Ovary (tissue), 9 donors: ENCODE results near the gene LDB3. TPM values are rescaled to one million over a fixed set of nuclear protein-coding genes. Genes with fewer than 3 reads are reported as not detected.
"Not testable (repeated sequence)": the region's sequence is repeated elsewhere in the genome, so short reads cannot be mapped to it uniquely, and the experiment has no call there.

Experiments used
- DNase-seq, 5 donors: peaks; one replicate each; pipeline ENCODE4 v3.0.0-alpha.2; 2019 to 2020
- H3K27ac ChIP-seq, 2 donors: fragments of 200-600 bp; one replicate each; pipeline versions ENCODE4 v1.5.1 to v1.8.0; 2019 to 2022
- H3K27me3 ChIP-seq: fragments of 200-600 bp; one replicate; pipeline ENCODE4 v1.8.0; 2022
- H3K36me3 ChIP-seq: fragments of 200-600 bp; sonication (generic); one replicate; pipeline ENCODE4 v1.5.1; 2019
- H3K4me1 ChIP-seq: one replicate; pipeline ENCODE4 v1.8.1; 2013; ENCODE audit warnings: mild to moderate bottlenecking, moderate library complexity; ENCODE audit not compliant: insufficient read depth
- H3K4me3 ChIP-seq: fragments of 200-600 bp; sonication (generic); one replicate; pipeline ENCODE4 v1.5.1; 2017
- H3K9me3 ChIP-seq, 2 donors: fragments of 200-600 bp in 1 of 2; sonication (generic) in 1 of 2; one replicate each; pipeline versions ENCODE4 v1.5.1 to v1.8.1; 2013 to 2019; ENCODE audit warnings: mild to moderate bottlenecking in 1 of 2, moderate library complexity in 1 of 2
- EP300 ChIP-seq: sonication (generic); formaldehyde crosslinking; IDR thresholded peaks from one replicate; pipeline ENCODE4 v1.6.1; 2017; ENCODE audit warnings: antibody characterized with exemption
- POLR2A ChIP-seq: fragments of 450-650 bp; IDR thresholded peaks from one replicate; pipeline ENCODE4 v1.6.1; 2017; ENCODE audit warnings: antibody characterized with exemption, mild to moderate bottlenecking, moderate library complexity
- WGBS, 3 donors: extraction: QIAGEN DNeasy Blood & Tissue Kit in 1 of 3; methylation state at CpG; one replicate each; pipeline versions ENCODE4 v1.1.5 to v1.1.7; 2013 to 2017; 5-methylcytosine and 5-hydroxymethylcytosine counted together
- intact Hi-C, 4 donors: fragments of 100-400 bp; cut with DNase I; formaldehyde crosslinking; loops; one replicate each; pipeline versions ENCODE4 v1.11.0 to v1.15.1; 2022 to 2023
- polyA plus RNA-seq, 2 donors: library from polyadenylated mRNA; stranded (reverse); fragments of 200-250 nt in 1 of 2; fragments of 350-450 nt in 1 of 2; fragmentation: Illumina TruSeq in 1 of 2; extraction: RNeasy Lipid Tissue Mini Kit (QIAGEN cat#74804) in 1 of 2; gene quantifications; one replicate each; pipeline ENCODE4 v1.2.3, GENCODE V29; 2013 to 2014
- total RNA-seq, 7 donors: library from RNA; depleted of rRNA in 2 of 7; stranded (reverse); fragments of >200 nt in 2 of 7; fragmentation: NEBNext Ultra II Directional in 3 of 7; extraction: Animal tissue kit (Norgen Biotek cat#: 25700) in 3 of 7; gene quantifications; one replicate each; pipeline versions ENCODE4 v1.1.0 to v1.2.4, GENCODE V29; 2016 to 2023
- TF ChIP-seq, protein P1 (sequence below), 3 donors: fragments of 450-650 bp in 2 of 3; fragments of 200-600 bp in 1 of 3; IDR thresholded peaks; one replicate each; pipeline versions ENCODE4 v1.5.1 to v1.8.0; 2016 to 2022; ENCODE audit warnings: antibody characterized with exemption in 3 of 3, mild to moderate bottlenecking in 1 of 3
- donor health status: DM: no; HTN: no; CAD: no; lungs with moderate emphysema.
- donor health status: DM: no; HTN: no; CAD: no.
- donor health status: Bipolar disorder and iron deficiency.
- donor health status: DM: yes; HTN: yes; CAD: no.
- donor health status: DM: no; HTN: no; CAD: no.
- donor health status: DM: yes; HTN: yes; CAD: no.

LDB3 gene
- total and polyA plus RNA-seq, 9 donors = 1.5 to 12.9 (median 3.6) TPM

DNA sequence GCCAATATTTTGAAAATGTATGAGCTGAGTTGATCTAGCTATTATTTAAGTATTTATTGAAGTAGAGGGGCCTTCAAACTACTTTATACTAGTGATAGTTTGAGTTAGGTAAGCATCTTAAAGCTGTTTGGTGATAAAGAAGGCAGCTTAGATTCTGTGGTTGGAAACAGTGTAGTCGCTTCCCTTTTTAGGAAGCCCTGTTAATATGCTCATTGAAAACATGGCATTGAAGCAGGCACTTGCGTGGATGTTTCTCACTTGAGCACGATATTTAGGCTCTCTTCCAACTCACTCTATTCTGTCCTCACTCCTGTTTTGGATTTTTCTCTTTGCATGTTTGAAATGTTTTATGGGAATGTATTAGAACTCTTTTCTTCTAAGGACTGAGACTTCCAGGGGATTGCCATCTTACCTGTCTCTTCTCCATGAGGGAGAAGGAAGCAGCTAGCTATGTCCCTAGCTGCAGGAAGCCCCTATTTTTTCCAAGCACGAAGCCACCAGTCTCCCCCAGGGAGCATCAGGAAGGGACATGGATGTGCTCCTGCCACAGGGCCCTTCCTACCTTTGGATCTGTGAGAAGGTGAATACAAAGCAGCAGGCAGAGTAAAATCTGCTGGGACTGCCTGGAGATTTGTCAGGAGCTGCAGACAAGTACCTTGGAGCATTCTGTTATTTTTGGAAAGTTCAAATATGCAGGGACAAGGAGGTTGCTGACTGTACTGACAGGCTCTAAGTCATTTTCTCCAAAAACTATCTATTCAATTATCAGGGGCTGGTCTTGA lies 66.1 kb downstream of the LDB3 start:
- 21 to 31% (median 23%) methylated on average over 4 of the region's 4 CpGs for WGBS, 3 donors
- peak overlapping the region; percentile 9 to 73 for H3K27ac ChIP-seq
- peaks cover 9% of the 10 kb centered on the region for H3K4me1 ChIP-seq
- no peaks in the 10 kb centered on the region for H3K9me3 ChIP-seq
- H3K36me3 ChIP-seq = no peaks in the 10 kb centered on the region
- no peak for DNase-seq
- H3K4me3 ChIP-seq = no peak overlapping the region
- no peak for TF ChIP-seq POLR2A
- TF ChIP-seq, protein P1, sequence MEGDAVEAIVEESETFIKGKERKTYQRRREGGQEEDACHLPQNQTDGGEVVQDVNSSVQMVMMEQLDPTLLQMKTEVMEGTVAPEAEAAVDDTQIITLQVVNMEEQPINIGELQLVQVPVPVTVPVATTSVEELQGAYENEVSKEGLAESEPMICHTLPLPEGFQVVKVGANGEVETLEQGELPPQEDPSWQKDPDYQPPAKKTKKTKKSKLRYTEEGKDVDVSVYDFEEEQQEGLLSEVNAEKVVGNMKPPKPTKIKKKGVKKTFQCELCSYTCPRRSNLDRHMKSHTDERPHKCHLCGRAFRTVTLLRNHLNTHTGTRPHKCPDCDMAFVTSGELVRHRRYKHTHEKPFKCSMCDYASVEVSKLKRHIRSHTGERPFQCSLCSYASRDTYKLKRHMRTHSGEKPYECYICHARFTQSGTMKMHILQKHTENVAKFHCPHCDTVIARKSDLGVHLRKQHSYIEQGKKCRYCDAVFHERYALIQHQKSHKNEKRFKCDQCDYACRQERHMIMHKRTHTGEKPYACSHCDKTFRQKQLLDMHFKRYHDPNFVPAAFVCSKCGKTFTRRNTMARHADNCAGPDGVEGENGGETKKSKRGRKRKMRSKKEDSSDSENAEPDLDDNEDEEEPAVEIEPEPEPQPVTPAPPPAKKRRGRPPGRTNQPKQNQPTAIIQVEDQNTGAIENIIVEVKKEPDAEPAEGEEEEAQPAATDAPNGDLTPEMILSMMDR (IDR thresholded peaks at IDR 0.05) = no peak
- no peak for TF ChIP-seq EP300
- intact Hi-C loops = no loop called here
- no peaks in the 10 kb centered on the region for H3K27me3 ChIP-seq

DNA sequence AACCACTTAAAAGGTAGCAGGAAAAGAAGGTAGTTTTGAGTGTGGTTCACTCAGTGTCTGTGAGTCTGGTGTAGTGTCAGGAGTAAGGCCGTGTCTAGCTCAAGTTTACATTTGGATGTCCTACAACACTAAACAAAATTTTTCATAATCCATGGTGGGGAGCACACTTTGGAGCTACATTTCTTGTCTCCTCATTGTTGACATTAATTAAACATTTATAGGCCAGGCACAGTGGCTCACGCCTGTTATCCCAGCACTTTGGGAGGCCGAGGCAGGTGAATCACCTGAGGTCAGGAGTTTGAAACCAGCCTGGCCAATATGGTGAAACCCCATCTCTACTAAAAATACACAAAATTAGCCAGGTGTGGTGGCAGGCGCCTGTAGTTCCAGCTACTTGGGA lies 67.0 kb downstream of the LDB3 start:
- H3K27ac ChIP-seq = peak overlapping the region in 1 of 2 donors; percentile 9
- H3K27me3 ChIP-seq, H3K4me3 ChIP-seq, H3K36me3 ChIP-seq, H3K4me1 ChIP-seq, DNase-seq, H3K9me3 ChIP-seq, intact Hi-C loops: not testable (repeated sequence)
- 79 to 93% (median 93%) methylated on average over 4 of the region's 4 CpGs for WGBS, 3 donors

DNA sequence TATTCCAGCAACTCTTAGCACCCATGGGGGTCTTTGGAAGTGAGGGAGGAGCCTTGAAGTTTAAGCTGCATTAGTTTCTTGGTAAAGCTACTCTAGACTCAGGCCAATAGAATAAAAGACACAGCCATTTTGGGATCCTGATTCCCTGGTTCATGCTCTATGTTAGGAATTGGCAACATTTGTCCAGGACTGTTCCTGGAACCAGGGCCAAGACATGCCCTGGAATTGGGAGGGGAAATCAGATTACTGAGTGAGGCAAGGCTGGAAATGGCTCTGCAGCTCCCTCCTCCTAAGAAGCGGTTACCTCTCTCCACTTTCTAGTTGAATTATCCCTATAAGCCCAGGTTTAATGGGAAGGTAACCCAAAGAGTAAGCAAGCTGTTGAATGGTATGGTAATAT lies 73.9 kb downstream of the LDB3 start:
- 89 to 98% (median 92%) methylated on average over 1 of the region's 1 CpG for WGBS, 3 donors
- Histone ChIP-seq H3K4me3 (no peak overlapping the region), H3K4me1 (peaks cover 2% of the 10 kb centered on the region), H3K27ac (no peak overlapping the region), H3K9me3 (no peaks in the 10 kb centered on the region), H3K27me3 (no peaks in the 10 kb centered on the region), H3K36me3 (no peaks in the 10 kb centered on the region)
- intact Hi-C loops = no loop called here
- no peak for TF ChIP-seq EP300
- no peak for TF ChIP-seq POLR2A
- TF ChIP-seq, protein P1 (IDR thresholded peaks at IDR 0.05) = no peak
- no peak for DNase-seq

DNA sequence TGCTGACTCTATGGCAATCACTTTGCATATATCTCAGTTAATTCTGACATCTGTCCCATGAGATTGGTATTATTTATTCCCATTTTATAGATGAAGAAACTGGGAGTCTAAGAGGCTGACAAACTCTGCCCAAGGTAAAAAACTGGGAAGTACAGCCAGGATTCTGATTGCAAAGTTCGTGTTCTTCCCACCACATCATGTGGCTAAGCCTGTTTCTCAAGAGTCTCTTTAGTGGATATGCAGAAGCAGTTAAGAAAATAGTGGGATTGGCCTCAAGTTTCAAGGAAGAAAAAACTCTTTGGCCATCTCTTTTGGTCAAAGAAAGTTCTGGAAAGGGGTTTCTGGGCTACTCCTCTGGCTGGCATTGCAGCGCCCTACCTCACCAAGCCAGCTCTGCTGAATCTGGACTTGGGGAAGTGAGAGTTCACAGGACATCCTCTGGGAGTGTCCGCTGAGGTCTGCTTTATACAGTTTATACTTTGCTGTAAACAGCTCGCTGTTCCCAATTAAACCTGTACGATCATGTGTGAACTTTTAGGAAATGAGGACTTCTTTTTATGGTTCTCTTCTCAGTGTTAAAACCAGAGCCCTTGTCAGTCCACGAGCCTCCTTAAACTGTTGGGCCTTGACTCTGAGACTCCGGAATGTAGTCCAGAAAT lies 75.9 kb downstream of the LDB3 start:
- Histone ChIP-seq H3K4me1 (peaks cover 2% of the 10 kb centered on the region), H3K27ac (no peak overlapping the region), H3K4me3 (no peak overlapping the region), H3K36me3 (no peaks in the 10 kb centered on the region), H3K27me3 (no peaks in the 10 kb centered on the region), H3K9me3 (no peaks in the 10 kb centered on the region)
- intact Hi-C loops = no loop called here
- no peak for TF ChIP-seq POLR2A
- TF ChIP-seq, protein P1 (IDR thresholded peaks at IDR 0.05) = no peak
- no peak for TF ChIP-seq EP300
- 67 to 80% (median 79%) methylated on average over 7 of the region's 7 CpGs for WGBS, 3 donors
- DNase-seq = no peak
